K562 treated with DMSO at 1 percent for 12 hours (cell line): ENCODE measurements around the gene CILP2. TPM values are rescaled to one million over a fixed set of nuclear protein-coding genes. Genes with fewer than 3 reads are reported as not detected.

Source experiments
- total RNA-seq: library from RNA; unstranded; fragments of 300-600 nt; gene quantifications from 2 replicates; pipeline ENCODE4 v1.2.3, GENCODE V29; 2022; ENCODE audit not compliant: insufficient read depth

CILP2 gene
- total RNA-seq, result 0.77 TPM in 1 of 2 replicates, not detected in the other

GRCh38 chr19:19538061-19538784, at the start of gene CILP2:
CILP2 (plus strand) TSS chr19:19538265; CDS start chr19:19538350, 85 bp downstream.

GRCh38 chr19:19514881-19515641, 23.0 kb upstream of the CILP2 start, which contains the start of gene TSSK6:
TSSK6 (minus strand) TSS chr19:19515548; CDS start chr19:19515427, 121 bp downstream.

GRCh38 chr19:19515642-19516519, 22.2 kb upstream of the CILP2 start, which contains the start of gene NDUFA13:
NDUFA13 (plus strand) TSS chr19:19516225; CDS start chr19:19516239, 14 bp downstream.

GRCh38 chr19:19528721-19529490, 9.2 kb upstream of the CILP2 start, which contains the start of gene YJEFN3:
YJEFN3 (plus strand) TSS chr19:19528911; CDS start chr19:19528933, 22 bp downstream.

Other genes with a start within 250 kb of the CILP2 start
- 32.2 and 56.4 TPM in 2 replicates for gene SUGP1, start 217.8 kb upstream of the CILP2 start, total RNA-seq
- gene MAU2, start 217.4 kb upstream of the CILP2 start, total RNA-seq, result 16.3 and 45.1 TPM in 2 replicates
- gene GATAD2A, start 132.6 kb upstream of the CILP2 start, total RNA-seq, result 22.7 and 61.2 TPM in 2 replicates
- gene TSSK6, start 22.7 kb upstream of the CILP2 start, total RNA-seq, result 3.4 and 5.9 TPM in 2 replicates
- 213 and 492 TPM in 2 replicates for gene NDUFA13, start 22.0 kb upstream of the CILP2 start, total RNA-seq
- 9.8 and 11.4 TPM in 2 replicates for gene YJEFN3, start 9.4 kb upstream of the CILP2 start, total RNA-seq
- gene PBX4, start 80.4 kb downstream of the CILP2 start, total RNA-seq, result 1.8 and 4.2 TPM in 2 replicates
- 7.2 and 25.0 TPM in 2 replicates for gene LPAR2, start 90.0 kb downstream of the CILP2 start, total RNA-seq
- gene GMIP, start 105.4 kb downstream of the CILP2 start, total RNA-seq, result 5.3 and 19.1 TPM in 2 replicates
- gene ATP13A1, start 125.4 kb downstream of the CILP2 start, total RNA-seq, result 37.4 and 88.1 TPM in 2 replicates
- gene ZNF101, start 130.6 kb downstream of the CILP2 start, total RNA-seq, result 8.4 and 10.2 TPM in 2 replicates
- gene ZNF14, start 194.8 kb downstream of the CILP2 start, total RNA-seq, result 1.5 and 4.6 TPM in 2 replicates